CD4-positive, alpha-beta T cell (primary cell): Measurements from ENCODE around the gene TNFRSF1B. TPM values are rescaled to one million over a fixed set of nuclear protein-coding genes. Genes with fewer than 3 reads are reported as not detected.
A peak's percentile ranks its signal among the peaks of the same experiment; 100 is the strongest.

Experiments used
- ATAC-seq: fragments of 200-7000 bp; cut with Tn5 transposase; one replicate; pipeline ENCODE4 v1.10.0; 2022; ENCODE audit warnings: mild to moderate bottlenecking; ENCODE audit not compliant: poor library complexity
- CTCF ChIA-PET: fragments of 350-600 bp; sonication (Branson Sonifier 250); formaldehyde crosslinking; loops from one replicate; lab custom pipeline; 2021; ENCODE audit warnings: antibody characterized with exemption, inconsistent platforms; lab: Charles Lee
- POLR2A ChIA-PET: fragments of 350-600 bp; sonication (Branson Sonifier 250); formaldehyde crosslinking; loops from one replicate; lab custom pipeline; 2021; ENCODE audit warnings: antibody characterized with exemption, inconsistent platforms; lab: Charles Lee
- DNase-seq, 14 experiments: peaks; one replicate each; pipeline ENCODE4 v3.0.0-alpha.2; 2013 to 2020; ENCODE audit warnings: mixed read lengths in 2 of 14
- H3K27ac ChIP-seq, 2 donors: one replicate each; pipeline versions ENCODE4 v1.5.1 to v1.7.0; 2013; ENCODE audit warnings: low read length in 2 of 2, low read depth in 1 of 2, mild to moderate bottlenecking in 1 of 2
- H3K27me3 ChIP-seq, 2 experiments: 1 replicate in 1 of 2; 2 replicates in 1 of 2; pipeline versions ENCODE4 v1.6.1 to v1.7.0; 2013; ENCODE audit warnings: low read length in 2 of 2, control low read depth in 1 of 2, mild to moderate bottlenecking in 1 of 2, moderate library complexity in 1 of 2; ENCODE audit not compliant: insufficient read depth in 2 of 2, control insufficient read depth in 1 of 2
- H3K36me3 ChIP-seq: one replicate; pipeline ENCODE4 v1.6.1; 2013; ENCODE audit warnings: low read length, control low read depth; ENCODE audit not compliant: insufficient read depth
- H3K4me1 ChIP-seq: one replicate; pipeline ENCODE4 v1.6.1; 2013; ENCODE audit warnings: low read length, control low read depth; ENCODE audit not compliant: insufficient read depth
- H3K4me3 ChIP-seq: one replicate; pipeline ENCODE4 v1.5.1; 2013; ENCODE audit warnings: mild to moderate bottlenecking, low read length, moderate library complexity
- H3K9me3 ChIP-seq, 2 experiments: 1 replicate in 1 of 2; 2 replicates in 1 of 2; pipeline versions ENCODE4 v1.6.1 to v1.7.0; 2013; ENCODE audit warnings: low read length in 2 of 2, mild to moderate bottlenecking in 2 of 2, control low read depth in 1 of 2, moderate library complexity in 1 of 2; ENCODE audit not compliant: control insufficient read depth in 1 of 2, insufficient read depth in 1 of 2
- H3K27ac Mint-ChIP-seq: one replicate; pipeline ENCODE4 v1.8.0; 2020; ENCODE audit warnings: mixed read lengths
- H3K27me3 Mint-ChIP-seq: one replicate; pipeline ENCODE4 v1.8.0; 2021; ENCODE audit warnings: mixed read lengths
- H3K36me3 Mint-ChIP-seq: one replicate; pipeline ENCODE4 v1.8.0; 2021; ENCODE audit warnings: low read depth, mixed read lengths
- H3K4me1 Mint-ChIP-seq: one replicate; pipeline ENCODE4 v1.8.0; 2021; ENCODE audit warnings: low read depth, mixed read lengths
- H3K4me3 Mint-ChIP-seq: one replicate; pipeline ENCODE4 v1.8.0; 2020; ENCODE audit warnings: mild to moderate bottlenecking, mixed read lengths
- H3K9me3 Mint-ChIP-seq: one replicate; pipeline ENCODE4 v1.8.0; 2020; ENCODE audit warnings: mixed read lengths
- intact Hi-C, 2 experiments: fragments of 100-400 bp; cut with DNase I in 1 of 2; cut with micrococcal nuclease in 1 of 2; formaldehyde crosslinking; loops; one replicate each; pipeline versions ENCODE4 v1.15.1 to v1.9.0; 2023 to 2025; cut with DNase I, micrococcal nuclease
- total RNA-seq, 174 experiments: library from RNA in 2 of 174; stranded (reverse) in 2 of 174; gene quantifications; one replicate each; pipeline ENCODE4 v1.2.3 and lab custom pipeline; 2021 to 2026
- TF ChIP-seq, protein P1 (sequence below): fragments of 200-600 bp; IDR thresholded peaks from one replicate; pipeline ENCODE4 v1.8.0; 2022; ENCODE audit warnings: antibody characterized with exemption, mild to moderate bottlenecking

The TNFRSF1B gene
- total RNA-seq, 2 experiments from 2014 or later = 61.9 to 62.6 TPM

DNA sequence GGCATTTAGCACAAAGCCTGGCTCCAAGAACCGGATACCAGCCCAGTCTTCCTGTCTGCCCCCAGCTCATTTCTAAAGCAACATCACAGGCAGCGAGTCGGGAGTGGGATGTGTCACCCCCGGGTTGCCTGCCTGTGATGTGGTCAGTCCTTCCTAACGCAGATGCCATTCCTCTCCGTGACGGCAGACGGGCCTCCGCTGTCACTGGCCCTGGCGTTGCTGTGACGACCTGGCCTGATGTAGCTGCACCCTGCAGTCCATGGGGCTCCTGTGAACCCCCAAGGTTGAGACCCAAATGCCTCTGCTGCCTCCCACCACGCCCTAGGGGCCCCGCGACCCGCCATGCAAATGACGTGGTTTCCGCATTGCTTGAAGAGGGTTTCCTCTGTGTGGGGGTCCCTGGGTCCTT, 12.3 kb downstream of the TNFRSF1B start:
- DNase-seq = peak; percentile 66 to 94 (median 81)
- Histone ChIP-seq H3K4me1 (peaks cover 95% of the 10 kb centered on the region), H3K27ac (peak overlapping the region; percentile 83 to 85), H3K36me3 (peaks cover 49% of the 10 kb centered on the region), H3K27me3 (no peaks in the 10 kb centered on the region), H3K9me3 (no peaks in the 10 kb centered on the region), H3K4me3 (peak overlapping the region; percentile 41)
- H3K27ac Mint-ChIP-seq = peak overlapping the region; percentile 96
- H3K36me3 Mint-ChIP-seq = peaks cover 19% of the 10 kb centered on the region
- TF ChIP-seq, protein P1, sequence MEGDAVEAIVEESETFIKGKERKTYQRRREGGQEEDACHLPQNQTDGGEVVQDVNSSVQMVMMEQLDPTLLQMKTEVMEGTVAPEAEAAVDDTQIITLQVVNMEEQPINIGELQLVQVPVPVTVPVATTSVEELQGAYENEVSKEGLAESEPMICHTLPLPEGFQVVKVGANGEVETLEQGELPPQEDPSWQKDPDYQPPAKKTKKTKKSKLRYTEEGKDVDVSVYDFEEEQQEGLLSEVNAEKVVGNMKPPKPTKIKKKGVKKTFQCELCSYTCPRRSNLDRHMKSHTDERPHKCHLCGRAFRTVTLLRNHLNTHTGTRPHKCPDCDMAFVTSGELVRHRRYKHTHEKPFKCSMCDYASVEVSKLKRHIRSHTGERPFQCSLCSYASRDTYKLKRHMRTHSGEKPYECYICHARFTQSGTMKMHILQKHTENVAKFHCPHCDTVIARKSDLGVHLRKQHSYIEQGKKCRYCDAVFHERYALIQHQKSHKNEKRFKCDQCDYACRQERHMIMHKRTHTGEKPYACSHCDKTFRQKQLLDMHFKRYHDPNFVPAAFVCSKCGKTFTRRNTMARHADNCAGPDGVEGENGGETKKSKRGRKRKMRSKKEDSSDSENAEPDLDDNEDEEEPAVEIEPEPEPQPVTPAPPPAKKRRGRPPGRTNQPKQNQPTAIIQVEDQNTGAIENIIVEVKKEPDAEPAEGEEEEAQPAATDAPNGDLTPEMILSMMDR = no peak
- CTCF ChIA-PET = interaction anchor here (0.6 to 5.3 kb wide), 9 partner anchors 10 to 1173 kb away, joined by 3 to 67 read pairs (median 4); no protein-coding TSS in a partner anchor
- H3K27me3 Mint-ChIP-seq = no peaks in the 10 kb centered on the region
- peak overlapping the region; percentile 69 for H3K4me3 Mint-ChIP-seq
- peak; percentile 49 for ATAC-seq
- POLR2A ChIA-PET = interaction anchor here (1.2 to 4.5 kb wide), 11 partner anchors 12 to 269 kb away, joined by 3 to 46 read pairs (median 9); partner anchors contain the start of gene TNFRSF1B
- peaks cover 76% of the 10 kb centered on the region for H3K4me1 Mint-ChIP-seq
- intact Hi-C loops = loop anchor here in 1 of 2 experiments (10.0 kb wide), 1 partner anchor 274 kb away; no protein-coding TSS in a partner anchor
- no peaks in the 10 kb centered on the region for H3K9me3 Mint-ChIP-seq

DNA sequence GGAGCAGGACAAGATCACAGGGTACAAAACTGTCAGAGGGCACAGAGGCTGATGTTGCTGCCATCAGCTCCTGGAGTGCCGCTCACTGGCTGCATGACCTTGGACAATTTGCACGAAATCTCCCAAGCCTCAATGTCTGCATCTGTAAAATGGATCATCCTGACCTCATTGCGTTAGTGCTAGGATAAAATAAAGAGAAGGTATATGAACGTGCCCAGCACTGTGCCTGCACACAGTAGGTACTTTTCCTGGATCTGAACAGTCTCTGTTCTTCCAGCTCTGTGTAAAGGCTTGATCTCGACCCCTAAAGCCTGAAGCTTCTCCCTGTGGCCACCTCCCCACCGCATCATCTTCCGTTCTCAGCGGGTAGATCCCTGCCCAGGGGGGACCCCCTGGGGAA, 12.9 kb downstream of the TNFRSF1B start:
- DNase-seq = no peak
- Histone ChIP-seq H3K4me3 (no peak overlapping the region), H3K27me3 (no peaks in the 10 kb centered on the region), H3K36me3 (peaks cover 49% of the 10 kb centered on the region), H3K27ac (peak overlapping the region; percentile 78 to 83), H3K4me1 (peaks cover 95% of the 10 kb centered on the region), H3K9me3 (no peaks in the 10 kb centered on the region)
- no peaks in the 10 kb centered on the region for H3K27me3 Mint-ChIP-seq
- H3K36me3 Mint-ChIP-seq = peaks cover 19% of the 10 kb centered on the region
- H3K27ac Mint-ChIP-seq = peak overlapping the region; percentile 96
- ATAC-seq = no peak
- H3K4me1 Mint-ChIP-seq = peaks cover 70% of the 10 kb centered on the region
- intact Hi-C loops = loop anchor here in 1 of 2 experiments (10.0 kb wide), 1 partner anchor 275 kb away; no protein-coding TSS in a partner anchor
- H3K9me3 Mint-ChIP-seq = no peaks in the 10 kb centered on the region
- CTCF ChIA-PET = interaction anchor here (0.6 to 5.3 kb wide), 6 partner anchors 11 to 213 kb away, joined by 3 to 67 read pairs (median 8); no protein-coding TSS in a partner anchor
- peak overlapping the region; percentile 69 for H3K4me3 Mint-ChIP-seq
- TF ChIP-seq, protein P1 = no peak
- POLR2A ChIA-PET = interaction anchor here (2.7 to 4.5 kb wide), 4 partner anchors 12 to 31 kb away, joined by 13 to 46 read pairs (median 42); partner anchors contain the start of gene TNFRSF1B

DNA sequence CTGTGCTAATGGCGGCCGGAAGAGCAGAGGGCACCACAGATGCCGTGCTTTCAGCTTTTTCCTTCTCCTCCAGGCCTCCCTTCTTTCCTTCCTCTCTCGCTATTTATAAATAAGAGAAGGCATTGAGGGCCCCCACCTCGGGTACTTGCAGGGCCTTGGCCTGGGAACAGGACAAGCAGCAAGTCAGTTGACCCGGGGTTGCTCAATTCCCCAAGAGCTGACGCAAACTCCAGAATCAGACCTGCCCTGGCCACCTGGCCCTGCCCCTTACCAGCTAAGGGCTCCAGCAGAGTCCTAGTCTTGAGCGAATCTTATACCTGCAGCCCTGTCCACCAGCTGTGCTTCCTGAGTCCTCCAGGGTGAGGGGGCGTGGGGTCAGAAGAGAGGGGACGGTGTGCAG, 13.5 kb downstream of the TNFRSF1B start:
- TF ChIP-seq, protein P1 = no peak
- intact Hi-C loops = no loop called here
- H3K27ac Mint-ChIP-seq = peak overlapping the region; percentile 96
- ATAC-seq (no peak), DNase-seq (peak in 2 of 14 experiments; percentile 47 to 52)
- Histone ChIP-seq H3K4me1 (peaks cover 95% of the 10 kb centered on the region), H3K27ac (peak overlapping the region in 1 of 2 donors; percentile 83), H3K9me3 (no peaks in the 10 kb centered on the region), H3K36me3 (peaks cover 48% of the 10 kb centered on the region), H3K27me3 (no peaks in the 10 kb centered on the region), H3K4me3 (no peak overlapping the region)
- ChIA-PET POLR2A (interaction anchor here (0.6 to 4.5 kb wide), 2 partner anchors 13 to 272 kb away, joined by 3 to 44 read pairs; partner anchors contain the start of gene TNFRSF1B), CTCF (interaction anchor here (5.3 kb wide), 1 partner anchor 56 kb away, joined by 67 read pairs; no protein-coding TSS in a partner anchor)
- no peaks in the 10 kb centered on the region for H3K27me3 Mint-ChIP-seq
- H3K4me1 Mint-ChIP-seq = peaks cover 67% of the 10 kb centered on the region
- peaks cover 19% of the 10 kb centered on the region for H3K36me3 Mint-ChIP-seq
- H3K9me3 Mint-ChIP-seq = no peaks in the 10 kb centered on the region
- H3K4me3 Mint-ChIP-seq = peak overlapping the region; percentile 32
